Stimulated activated CD4-positive, alpha-beta T cell treated with anti-CD3 and anti-CD28 coated beads, Interleukin-2, amount 100 ng/mL, for 4 hours (primary cell): Measurements from ENCODE around the gene PDE10A.
"Not testable (repeated sequence)": the region's sequence is repeated elsewhere in the genome, so short reads cannot be mapped to it uniquely, and the experiment has no call there.

Experiments
- DNase-seq: peaks from one replicate; pipeline ENCODE4 v3.0.0-alpha.2; 2020; ENCODE audit warnings: low read depth

Gene PDE10A

GRCh38 chr6:165551828-165552227 lies 111.2 kb downstream of the PDE10A start:
- DNase-seq: no peak

GRCh38 chr6:165548450-165548849 lies 114.6 kb downstream of the PDE10A start:
- DNase-seq: no peak

DNA sequence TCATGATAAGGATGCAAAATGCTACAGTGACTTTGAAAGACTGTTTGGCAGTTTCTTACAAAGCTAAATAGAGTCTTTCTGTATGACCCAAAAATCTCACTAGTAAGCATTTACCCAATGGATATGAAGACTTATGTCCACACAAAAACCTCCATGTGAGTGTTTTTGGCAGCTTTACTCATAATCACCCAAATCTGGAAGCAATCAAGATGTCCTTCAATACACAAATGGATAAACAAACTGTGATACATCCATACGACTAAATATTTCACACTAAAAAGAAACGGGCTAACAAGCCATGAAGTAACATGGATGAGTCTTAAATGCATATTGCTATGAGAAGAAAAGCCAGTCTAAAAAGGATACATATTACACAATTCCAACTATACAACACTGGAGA lies 117.2 kb downstream of the PDE10A start:
- no peak for DNase-seq

- DNase-seq: no peak
These were observed 119.3 kb downstream of the PDE10A start for GRCh38 chr6:165543781-165544180.

DNA sequence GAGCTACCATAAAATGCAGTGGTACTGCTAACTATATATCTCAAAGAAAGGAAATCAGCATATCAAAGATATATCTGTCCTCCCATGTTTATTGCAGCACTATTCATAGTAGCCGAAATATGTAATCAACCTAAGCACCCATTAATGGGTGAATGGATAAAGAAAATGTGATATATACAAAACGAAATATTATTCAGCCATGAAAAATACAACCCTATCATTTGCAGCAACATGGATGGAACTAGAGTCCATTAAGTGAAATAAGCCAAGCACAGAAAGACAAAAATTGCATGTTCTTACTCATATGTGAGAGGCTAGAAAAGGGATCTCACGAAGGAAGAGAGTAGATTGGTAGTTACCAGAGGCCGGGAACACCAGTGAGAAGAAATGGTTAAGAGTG lies 126.1 kb downstream of the PDE10A start:
- no peak for DNase-seq

- DNase-seq: no peak
These were observed 143.7 kb downstream of the PDE10A start for GRCh38 chr6:165519316-165519715.

DNA sequence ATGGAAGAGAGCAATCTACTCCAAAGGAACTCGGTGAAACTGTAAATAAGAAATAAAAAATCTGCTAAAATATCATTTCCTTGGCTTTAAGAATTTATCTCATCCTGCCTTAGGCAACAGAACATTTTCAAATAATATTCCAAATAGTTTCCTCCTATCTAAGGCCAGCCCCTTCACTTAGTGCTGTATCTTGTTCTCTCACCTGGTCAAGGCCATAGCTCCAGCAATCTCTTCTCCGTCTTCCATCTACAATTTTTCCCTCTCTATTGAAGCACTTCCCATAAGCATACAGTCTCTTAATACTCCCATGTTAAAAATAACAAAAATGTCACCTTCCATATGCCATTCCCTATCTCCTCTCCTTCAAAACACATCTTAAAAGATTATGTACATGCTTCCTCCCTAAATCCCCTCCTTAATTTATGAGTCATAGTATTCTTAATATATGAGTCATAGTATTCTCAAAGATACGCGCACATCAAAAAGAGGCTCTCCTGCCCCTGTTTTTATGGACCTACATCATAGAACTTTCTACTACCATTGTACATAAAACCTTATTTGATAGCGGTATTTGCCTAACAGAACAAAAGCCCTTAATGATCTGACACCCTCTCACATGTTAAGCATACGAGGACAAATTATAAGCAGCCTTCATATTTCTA lies 146.9 kb downstream of the PDE10A start:
- no peak for DNase-seq

- DNase-seq: no peak
These were observed 148.4 kb downstream of the PDE10A start for GRCh38 chr6:165514621-165515020.

- DNase-seq: no peak
These were observed 151.2 kb downstream of the PDE10A start for GRCh38 chr6:165511807-165512206.

DNA sequence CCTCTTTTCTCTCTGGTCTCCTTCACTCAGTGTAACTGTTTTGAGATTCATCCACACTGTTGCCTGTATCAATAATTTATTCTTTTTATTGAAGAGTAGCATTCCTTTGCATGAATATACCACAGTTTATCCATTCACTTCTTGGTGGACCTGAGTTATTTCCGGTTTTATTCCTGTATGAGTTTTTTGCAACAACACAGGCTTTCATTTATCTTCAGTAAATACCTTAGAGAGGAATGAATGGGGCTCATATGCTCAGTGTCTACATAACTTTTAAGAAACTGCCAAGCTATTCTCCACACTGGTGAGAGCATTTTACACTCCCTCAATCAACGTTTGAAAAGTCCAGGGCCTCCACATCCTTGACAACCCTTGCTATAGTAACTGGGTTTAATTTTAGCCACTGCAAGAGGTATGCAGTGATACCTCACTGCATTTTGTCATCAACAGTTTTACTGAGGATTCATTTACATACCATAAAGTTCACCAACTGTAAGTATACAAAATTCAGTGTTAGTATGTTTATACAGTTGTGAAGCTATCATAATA lies 154.6 kb downstream of the PDE10A start:
- DNase-seq: no peak

DNA sequence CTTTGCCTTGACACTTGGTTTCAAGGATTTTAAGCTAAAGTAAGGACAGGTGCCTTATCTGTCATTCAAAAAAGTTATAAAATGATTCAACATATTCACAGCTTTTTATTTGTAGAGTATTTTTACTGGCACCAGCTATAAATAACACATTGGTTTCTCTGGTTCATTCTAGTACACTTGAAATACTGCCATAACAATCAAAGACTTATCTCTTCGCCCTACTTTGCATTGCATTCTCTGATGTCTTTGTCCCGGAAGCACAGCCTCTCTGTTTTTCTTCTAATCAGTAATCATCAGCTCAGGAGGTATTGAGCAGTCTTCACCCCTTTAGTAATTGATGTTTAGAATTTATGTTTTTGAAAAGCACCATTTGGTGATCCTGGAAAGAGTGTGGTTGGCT lies 156.4 kb downstream of the PDE10A start:
- no peak for DNase-seq

DNA sequence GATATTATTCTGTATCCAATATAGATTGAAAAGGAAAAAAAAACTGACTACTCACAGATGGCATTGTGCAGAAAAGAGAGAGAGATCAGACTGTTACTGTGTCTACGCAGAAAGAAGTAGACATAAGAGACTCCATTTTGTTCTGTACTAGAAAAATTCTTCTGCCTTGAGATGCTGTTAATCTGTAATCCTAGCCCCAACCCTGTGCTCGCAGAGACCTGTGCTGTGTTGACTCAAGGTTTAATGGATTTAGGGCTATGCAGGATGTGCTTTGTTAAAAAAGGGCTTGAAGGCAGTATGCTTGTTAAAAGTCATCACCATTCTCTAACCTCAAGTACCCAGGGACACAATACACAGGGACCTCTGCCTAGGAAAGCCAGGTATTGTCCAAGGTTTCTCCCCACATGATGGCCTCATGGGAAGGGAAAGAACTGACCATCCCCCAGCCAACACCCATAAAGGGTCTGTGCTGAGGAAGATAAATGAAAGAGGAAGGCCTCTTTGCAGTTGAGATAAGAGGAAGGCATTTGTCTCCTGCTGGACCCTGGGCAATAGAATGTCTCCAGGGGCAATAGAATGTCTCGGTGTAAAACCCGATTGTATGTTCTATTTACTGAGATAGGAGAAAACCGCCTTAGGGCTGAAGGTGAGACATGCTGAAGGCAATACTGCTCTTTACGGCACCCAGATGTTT lies 162.7 kb downstream of the PDE10A start:
- DNase-seq: not testable (repeated sequence)

DNA sequence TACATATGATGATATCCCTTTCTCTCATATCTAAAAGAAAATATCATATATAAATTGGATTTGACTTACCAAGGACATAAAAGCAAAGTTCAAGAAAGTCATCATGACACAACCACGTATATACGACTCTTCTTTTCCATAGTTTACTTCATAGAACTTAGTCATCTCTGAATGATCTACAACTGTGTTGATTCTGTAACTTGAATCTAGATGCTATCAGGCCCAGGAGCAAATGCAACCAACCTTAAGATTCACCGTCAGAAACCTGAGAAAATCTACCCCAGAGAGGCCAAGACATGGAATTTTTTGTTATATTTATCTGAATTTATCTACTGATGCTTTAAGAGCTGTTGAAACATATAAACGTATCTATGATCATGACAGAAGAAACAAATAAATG lies 165.6 kb downstream of the PDE10A start:
- DNase-seq: no peak

DNA sequence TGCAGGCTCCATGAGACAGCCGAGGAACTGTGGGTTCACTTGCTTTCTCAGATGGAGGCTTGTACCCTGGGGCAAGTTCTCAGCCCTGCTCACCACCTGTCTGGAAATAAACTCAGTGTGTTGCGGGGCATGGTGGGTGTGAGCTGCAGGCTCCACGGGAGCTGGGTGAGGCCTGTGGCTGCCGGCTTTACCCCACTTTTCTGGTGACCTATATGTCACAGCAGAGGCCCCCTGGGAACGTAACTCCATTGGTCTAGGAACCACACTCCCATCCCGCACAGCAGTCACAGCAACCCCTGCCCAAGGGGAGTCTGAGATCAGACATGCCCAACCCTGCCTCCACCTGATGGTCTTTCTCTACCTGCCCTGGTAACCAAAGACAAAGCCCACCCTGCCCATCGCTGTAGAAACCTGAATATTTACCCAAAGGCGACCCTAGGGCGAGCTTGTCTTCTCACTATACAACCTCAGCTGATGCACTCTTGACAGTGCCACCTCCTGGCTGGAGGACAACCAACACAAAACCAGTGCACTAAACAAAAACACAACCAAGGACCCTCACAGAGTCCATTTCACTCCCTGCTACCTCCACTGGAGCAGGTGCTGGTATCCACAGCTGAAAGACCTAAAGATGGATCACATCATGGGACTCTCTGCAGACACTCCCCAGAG lies 174.3 kb downstream of the PDE10A start:
- DNase-seq: no peak

DNA sequence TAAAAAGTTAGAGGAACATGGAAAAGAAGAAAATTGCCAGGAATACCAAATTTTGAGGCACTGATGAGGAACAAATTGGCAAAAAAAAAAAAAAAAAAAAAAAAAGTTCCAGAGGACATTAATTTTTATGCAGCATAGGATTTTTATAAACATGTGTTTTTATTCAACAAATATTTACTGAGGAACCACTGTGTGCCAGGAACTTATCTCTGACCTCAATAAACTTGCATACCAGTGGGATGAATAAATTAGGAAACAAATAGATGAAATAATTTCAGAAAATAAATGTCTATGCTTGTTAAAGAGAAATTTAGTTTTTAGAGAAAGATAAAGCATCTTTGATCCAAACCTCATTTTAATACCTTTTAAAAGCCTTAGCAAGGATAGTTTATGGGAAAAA lies 175.1 kb downstream of the PDE10A start:
- no peak for DNase-seq

DNA sequence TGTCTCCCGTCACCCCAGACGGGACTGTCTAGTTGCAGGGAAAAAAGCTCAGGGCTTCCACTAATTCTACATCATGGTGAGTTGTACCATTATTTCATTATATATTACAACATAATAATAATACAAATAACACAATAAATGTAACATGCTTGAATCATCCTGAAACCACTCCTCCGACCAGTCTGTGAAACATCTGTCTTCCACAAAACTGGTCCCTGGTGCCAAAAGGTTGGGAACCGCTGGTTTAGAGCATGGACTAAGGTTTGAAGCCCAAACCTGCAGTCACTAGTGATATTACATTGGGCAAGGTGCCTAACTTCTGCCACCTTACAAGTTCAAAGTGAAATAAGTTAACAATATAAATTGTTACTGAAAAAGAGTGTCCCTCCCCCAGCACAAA lies 175.7 kb downstream of the PDE10A start:
- DNase-seq: no peak

- no peak for DNase-seq
These were observed 176.6 kb downstream of the PDE10A start for GRCh38 chr6:165486183-165487137.

DNA sequence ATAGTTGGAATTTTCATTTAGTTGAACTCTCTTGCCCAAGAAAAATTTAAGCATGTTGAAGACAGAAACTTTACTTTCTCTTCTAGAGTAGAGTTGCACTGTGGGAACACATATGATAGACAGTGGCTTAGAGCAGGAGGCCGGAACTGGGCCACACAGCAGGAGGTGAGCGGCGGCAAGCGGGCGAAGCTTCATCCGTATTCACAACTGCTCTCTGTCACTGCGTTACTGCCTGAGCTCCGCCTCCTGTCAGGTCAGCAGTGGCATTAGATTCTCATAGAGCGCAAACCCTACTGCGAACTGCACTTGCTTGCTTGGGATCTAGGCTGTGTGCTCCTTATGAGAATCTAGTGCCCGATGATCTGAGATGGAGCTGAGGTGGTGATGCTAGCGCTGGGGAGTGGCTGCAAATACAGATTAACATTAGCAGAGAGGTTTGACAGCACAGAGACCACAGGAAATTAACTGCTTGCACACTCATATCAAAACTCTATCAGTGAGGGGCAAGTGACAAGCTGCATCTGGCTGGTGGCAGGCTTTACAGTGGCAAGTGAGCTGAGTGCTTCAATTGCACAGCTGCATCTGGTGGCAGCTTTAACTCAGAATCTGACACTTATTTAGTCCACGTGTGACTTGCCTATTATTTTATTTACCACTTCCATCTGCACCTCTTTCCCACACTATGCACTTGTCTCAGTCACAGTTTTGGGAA lies 178.7 kb downstream of the PDE10A start:
- no peak for DNase-seq

GRCh38 chr6:165481921-165482320 lies 181.1 kb downstream of the PDE10A start:
- DNase-seq: no peak

DNA sequence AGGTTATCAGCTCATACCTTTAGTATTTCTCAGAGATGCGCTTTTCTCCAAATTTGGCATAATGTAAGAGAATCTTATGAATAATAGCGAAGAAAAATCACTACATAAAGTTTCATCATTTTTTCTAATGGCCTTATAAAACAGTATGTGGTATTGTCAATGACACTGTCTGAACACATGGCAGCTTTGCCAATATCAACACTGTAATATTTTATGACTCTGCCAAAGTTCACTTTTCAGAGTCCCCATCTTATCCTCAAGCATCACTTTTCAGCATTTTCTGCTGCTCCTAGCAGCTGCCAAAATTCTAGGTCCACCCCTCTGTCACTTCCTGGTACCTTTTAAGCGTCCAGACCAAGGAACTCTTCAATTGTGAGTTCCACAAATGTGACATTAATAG lies 182.1 kb downstream of the PDE10A start:
- no peak for DNase-seq

DNA sequence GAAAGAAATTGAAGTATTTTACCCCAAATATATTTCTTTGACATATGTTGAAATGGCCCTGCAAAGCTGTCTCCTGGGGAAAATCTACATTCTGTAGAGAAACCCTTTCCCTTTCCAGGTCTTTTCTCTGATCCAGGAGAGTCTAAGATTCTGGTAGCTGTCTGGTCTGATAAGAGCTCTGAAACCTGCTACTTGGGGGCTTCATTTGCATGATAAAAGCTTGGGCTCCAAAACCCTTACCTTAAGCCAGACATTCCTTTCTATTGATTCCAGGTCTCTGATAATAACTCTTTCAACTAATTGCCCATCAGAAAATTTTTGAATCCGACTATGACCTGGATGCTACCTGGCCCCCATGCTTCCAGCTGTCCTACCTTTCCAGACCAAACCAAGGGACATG lies 184.5 kb downstream of the PDE10A start:
- no peak for DNase-seq
